Measurements from ENCODE around the gene ATOSB. TPM values are rescaled to one million over a fixed set of nuclear protein-coding genes. Genes with fewer than 3 reads are reported as not detected.

ATOSB gene
- total RNA-seq, 1 donor from 2014 or later = 43.2 TPM

DNA sequence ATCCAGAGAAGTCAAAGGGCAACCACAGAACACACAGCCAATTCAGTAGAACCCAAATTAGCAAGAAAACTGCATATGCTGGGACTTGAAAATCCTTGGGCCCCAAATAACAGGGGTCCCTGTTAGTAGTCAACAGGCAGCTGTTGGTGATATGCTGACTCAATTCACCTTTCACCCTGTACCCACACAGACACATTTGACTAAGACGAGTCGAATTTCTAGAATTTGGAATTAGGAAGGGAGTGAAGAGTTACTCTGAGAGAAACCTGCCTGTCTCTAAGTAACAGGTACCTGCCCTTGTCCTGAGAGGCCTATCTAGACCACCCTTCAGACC lies 42.4 kb downstream of the ATOSB start:
- peak overlapping the region; percentile 97 for H3K27ac Mint-ChIP-seq (ENCODE audit: unreplicated experiment)
- H3K9me3 Mint-ChIP-seq (ENCODE audit: low read depth) = no peaks in the 10 kb centered on the region
- H3K36me3 Mint-ChIP-seq (ENCODE audit: low read depth) = peaks cover 10% of the 10 kb centered on the region
- DNase-seq (ENCODE audit: low spot score) = no peak
- no peak overlapping the region for H3K4me3 Mint-ChIP-seq (ENCODE audit: unreplicated experiment)
- TF ChIP-seq, protein P1, sequence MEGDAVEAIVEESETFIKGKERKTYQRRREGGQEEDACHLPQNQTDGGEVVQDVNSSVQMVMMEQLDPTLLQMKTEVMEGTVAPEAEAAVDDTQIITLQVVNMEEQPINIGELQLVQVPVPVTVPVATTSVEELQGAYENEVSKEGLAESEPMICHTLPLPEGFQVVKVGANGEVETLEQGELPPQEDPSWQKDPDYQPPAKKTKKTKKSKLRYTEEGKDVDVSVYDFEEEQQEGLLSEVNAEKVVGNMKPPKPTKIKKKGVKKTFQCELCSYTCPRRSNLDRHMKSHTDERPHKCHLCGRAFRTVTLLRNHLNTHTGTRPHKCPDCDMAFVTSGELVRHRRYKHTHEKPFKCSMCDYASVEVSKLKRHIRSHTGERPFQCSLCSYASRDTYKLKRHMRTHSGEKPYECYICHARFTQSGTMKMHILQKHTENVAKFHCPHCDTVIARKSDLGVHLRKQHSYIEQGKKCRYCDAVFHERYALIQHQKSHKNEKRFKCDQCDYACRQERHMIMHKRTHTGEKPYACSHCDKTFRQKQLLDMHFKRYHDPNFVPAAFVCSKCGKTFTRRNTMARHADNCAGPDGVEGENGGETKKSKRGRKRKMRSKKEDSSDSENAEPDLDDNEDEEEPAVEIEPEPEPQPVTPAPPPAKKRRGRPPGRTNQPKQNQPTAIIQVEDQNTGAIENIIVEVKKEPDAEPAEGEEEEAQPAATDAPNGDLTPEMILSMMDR (IDR thresholded peaks at IDR 0.05) = no peak
- H3K4me1 Mint-ChIP-seq (ENCODE audit: low read depth) = peaks cover 41% of the 10 kb centered on the region
- H3K27me3 Mint-ChIP-seq (ENCODE audit: low read depth) = no peaks in the 10 kb centered on the region

DNA sequence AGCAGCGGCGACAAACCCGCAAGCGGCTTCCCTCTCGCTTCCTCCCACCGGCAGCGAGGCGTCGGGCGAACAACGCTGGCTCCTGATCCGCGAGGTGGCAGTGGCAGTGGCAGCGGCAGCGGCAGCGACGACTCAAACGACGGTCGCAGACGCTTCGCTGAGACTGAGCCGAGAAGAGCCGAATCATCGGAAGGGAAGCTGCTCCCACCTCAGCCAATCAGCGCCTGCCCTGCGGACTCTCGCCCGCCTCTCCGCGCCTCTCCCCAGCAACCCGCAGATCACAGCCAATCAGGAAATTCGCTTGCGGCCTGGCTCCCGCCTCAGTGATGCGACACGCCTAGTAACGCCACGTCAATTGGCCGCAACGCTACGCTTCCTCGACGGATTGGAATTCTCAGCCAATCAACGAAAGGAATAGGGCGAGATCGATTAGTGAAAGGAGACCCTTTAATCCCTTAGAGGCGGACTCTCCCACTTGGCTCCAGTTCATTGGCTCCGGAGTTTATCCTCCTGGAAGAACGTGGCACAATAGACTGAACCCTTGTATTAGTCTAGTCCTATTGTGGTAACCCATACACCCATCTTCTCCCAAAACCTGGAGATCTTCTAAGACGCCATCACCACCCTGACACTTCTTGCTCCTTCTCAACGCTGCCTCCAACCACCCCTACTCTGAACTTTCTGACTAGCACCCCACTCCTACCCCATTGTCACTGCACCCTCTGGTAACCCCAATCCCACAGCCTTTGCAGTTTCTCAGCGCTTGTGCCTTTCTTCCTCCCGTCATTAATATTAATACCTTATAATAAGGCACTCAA lies 43.0 kb downstream of the ATOSB start, which contains the start of gene VCP:
Gene VCP, minus strand, starts transcription at position 165 of the 818 bp plus-strand sequence. CDS start 272 bp downstream, outside the sequence.
- Mint-ChIP-seq H3K36me3 (ENCODE audit: low read depth) (peaks cover 12% of the 10 kb centered on the region), H3K27ac (ENCODE audit: unreplicated experiment) (peak within 1 kb of the TSS; percentile 97), H3K4me1 (ENCODE audit: low read depth) (peaks cover 41% of the 10 kb centered on the region), H3K4me3 (ENCODE audit: unreplicated experiment) (peak within 1 kb of the TSS; percentile 83), H3K9me3 (ENCODE audit: low read depth) (no peaks in the 10 kb centered on the region), H3K27me3 (ENCODE audit: low read depth) (no peaks in the 10 kb centered on the region)
- DNase-seq (ENCODE audit: low spot score) = peak; percentile 100
- TF ChIP-seq, protein P1 (IDR thresholded peaks at IDR 0.05) = no peak

DNA sequence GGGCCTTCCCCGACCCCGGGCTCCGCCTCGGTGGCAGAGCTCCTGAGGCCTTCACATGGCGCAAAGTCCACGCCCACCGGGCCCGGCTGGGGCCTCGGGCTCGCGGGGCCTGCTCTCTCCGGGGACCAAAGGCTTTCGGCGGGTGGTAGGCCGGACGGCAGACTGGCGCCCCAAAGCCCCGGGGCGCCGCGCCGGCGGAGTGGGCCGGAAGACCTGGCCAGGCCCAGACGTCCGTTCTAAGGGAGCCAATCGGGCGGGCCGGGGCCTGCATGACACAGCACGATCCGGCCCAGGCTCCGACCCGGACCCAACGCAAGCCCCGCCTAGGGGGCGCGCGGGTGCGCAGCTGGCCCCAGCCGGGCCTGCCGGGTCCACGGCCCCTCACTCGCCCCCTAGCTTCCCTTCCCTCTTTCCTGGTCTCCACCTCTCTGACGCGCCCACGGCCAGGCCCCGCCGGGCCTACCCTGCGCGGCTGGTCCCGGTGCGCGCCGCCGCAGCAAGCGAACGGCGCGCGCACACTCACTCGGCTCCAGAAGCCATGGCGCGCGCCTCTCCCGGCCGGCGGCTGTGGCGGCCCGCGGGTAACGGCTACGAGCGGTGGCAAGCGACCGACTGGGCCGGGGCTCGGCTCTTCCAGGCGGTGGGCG lies 43.7 kb downstream of the ATOSB start:
- no peaks in the 10 kb centered on the region for H3K27me3 Mint-ChIP-seq (ENCODE audit: low read depth)
- no peaks in the 10 kb centered on the region for H3K9me3 Mint-ChIP-seq (ENCODE audit: low read depth)
- TF ChIP-seq, protein P1 (IDR thresholded peaks at IDR 0.05) = peak; percentile 73
- peaks cover 17% of the 10 kb centered on the region for H3K36me3 Mint-ChIP-seq (ENCODE audit: low read depth)
- DNase-seq (ENCODE audit: low spot score) = no peak
- peak overlapping the region; percentile 83 for H3K4me3 Mint-ChIP-seq (ENCODE audit: unreplicated experiment)
- peaks cover 42% of the 10 kb centered on the region for H3K4me1 Mint-ChIP-seq (ENCODE audit: low read depth)
- peak overlapping the region; percentile 97 for H3K27ac Mint-ChIP-seq (ENCODE audit: unreplicated experiment)

DNA sequence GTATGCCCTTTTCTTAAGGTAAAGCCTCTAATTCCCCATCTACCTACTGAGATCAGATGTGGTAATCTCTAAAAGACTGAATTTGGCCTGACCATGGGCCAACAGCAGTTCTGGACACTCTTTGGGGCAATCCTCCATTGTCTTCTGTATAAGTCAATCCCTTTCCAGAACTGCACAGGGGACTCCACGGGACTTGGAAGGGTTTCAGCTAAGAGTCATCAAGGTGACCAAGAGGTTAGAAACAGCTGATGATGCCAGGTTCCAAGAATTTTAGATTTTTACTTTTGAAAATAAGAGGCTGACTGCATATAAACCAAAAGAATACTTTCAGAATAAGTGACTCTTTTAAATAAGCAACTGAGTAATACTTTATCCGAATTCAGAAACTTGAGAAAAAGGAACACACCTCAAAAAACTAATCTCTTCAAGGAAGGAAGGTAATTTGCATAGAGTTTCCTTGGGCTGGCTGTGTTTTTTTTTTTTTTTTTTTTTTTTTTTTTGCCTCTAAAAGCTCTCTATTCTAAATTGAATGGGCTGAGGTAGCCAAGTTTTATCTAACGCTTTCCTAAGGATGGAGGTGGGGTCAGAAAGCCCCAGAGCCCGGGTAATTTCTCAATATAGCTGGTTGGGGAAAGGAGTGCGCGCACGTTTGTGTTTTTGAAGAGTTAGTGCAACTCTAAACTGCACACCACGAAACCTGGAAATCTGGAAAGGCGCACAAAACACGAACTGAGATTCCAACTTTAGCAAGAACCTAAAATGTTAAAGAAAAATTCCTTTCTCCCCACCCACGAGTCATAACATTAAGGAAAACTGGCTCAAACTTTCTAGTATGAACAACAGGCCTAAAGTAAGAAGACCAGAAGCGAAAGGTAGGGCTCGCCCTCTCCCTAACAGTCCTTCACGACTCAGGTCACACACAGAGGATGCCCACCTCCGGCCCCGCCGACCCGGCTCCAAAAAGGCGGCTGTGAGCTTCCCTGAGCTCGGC lies 44.5 kb downstream of the ATOSB start:
- Mint-ChIP-seq H3K27me3 (ENCODE audit: low read depth) (no peaks in the 10 kb centered on the region), H3K36me3 (ENCODE audit: low read depth) (peaks cover 21% of the 10 kb centered on the region), H3K4me3 (ENCODE audit: unreplicated experiment) (peak overlapping the region; percentile 83), H3K4me1 (ENCODE audit: low read depth) (peaks cover 46% of the 10 kb centered on the region), H3K9me3 (ENCODE audit: low read depth) (no peaks in the 10 kb centered on the region), H3K27ac (ENCODE audit: unreplicated experiment) (peak overlapping the region; percentile 97)
- DNase-seq (ENCODE audit: low spot score) = no peak
- TF ChIP-seq, protein P1 (IDR thresholded peaks at IDR 0.05) = no peak
